H1 (cell line): Measurements from ENCODE around the gene MYO9A. TPM values are rescaled to one million over a fixed set of nuclear protein-coding genes. Genes with fewer than 3 reads are reported as not detected.

Experiments used
- CTCF ChIA-PET: fragments of 300-600 bp; sonication (Branson Sonifier 250); formaldehyde crosslinking; loops from one replicate; lab custom pipeline; 2021; ENCODE audit not compliant: partially characterized antibody; lab: Charles Lee
- POLR2A ChIA-PET: fragments of 300-600 bp; sonication (Branson Sonifier 250); formaldehyde crosslinking; loops from one replicate; lab custom pipeline; 2021; ENCODE audit warnings: inconsistent platforms; ENCODE audit not compliant: partially characterized antibody; lab: Charles Lee
- DNase-seq, 2 experiments: peaks; one replicate each; pipeline versions ENCODE4 v3.0.0 to v3.0.0-alpha.2; 2010 to 2022; ENCODE audit warnings: low spot score in 2 of 2, low read depth in 1 of 2, mixed read lengths in 1 of 2
- FAIRE-seq: peaks from 2 replicates; lab custom pipeline; 2011; peaks lifted over from hg19 to GRCh38; lab: Jason Lieb, UNC
- H2AFZ ChIP-seq: 2 replicates; pipeline ENCODE4 v1.8.1; 2012; ENCODE audit warnings: low read length, inconsistent platforms
- H2AK5ac ChIP-seq: 2 replicates; pipeline ENCODE4 v1.6.1; 2013; ENCODE audit warnings: low read depth, low read length
- H2BK120ac ChIP-seq: replicated peaks from 2 replicates; pipeline ENCODE3; 2013; ENCODE audit warnings: low read depth, low read length, inconsistent platforms
- H2BK12ac ChIP-seq: 2 replicates; pipeline ENCODE4 v1.6.1; 2013; ENCODE audit warnings: low read depth, low read length
- H2BK15ac ChIP-seq: 2 replicates; pipeline ENCODE4 v1.6.1; 2013; ENCODE audit warnings: low read length
- H2BK20ac ChIP-seq: 2 replicates; pipeline ENCODE4 v1.6.1; 2013; ENCODE audit warnings: low read length
- H2BK5ac ChIP-seq: 2 replicates; pipeline ENCODE4 v1.6.1; 2013; ENCODE audit warnings: low read depth, low read length
- H3K14ac ChIP-seq: 2 replicates; pipeline ENCODE4 v1.6.1; 2013; ENCODE audit warnings: inconsistent platforms; ENCODE audit not compliant: insufficient read length
- H3K18ac ChIP-seq: 2 replicates; pipeline ENCODE4 v1.6.1; 2013; ENCODE audit warnings: low read length; ENCODE audit errors: extremely low read depth
- H3K23ac ChIP-seq: 2 replicates; pipeline ENCODE4 v1.6.1; 2013; ENCODE audit warnings: inconsistent platforms; ENCODE audit not compliant: insufficient read length
- H3K23me2 ChIP-seq: 2 replicates; pipeline ENCODE4 v1.6.1; 2013; ENCODE audit warnings: low read depth, low read length
- H3K27ac ChIP-seq: 2 replicates; pipeline ENCODE4 v1.6.1; 2011; ENCODE audit warnings: low read depth, low read length, inconsistent platforms
- H3K27me3 ChIP-seq, 4 experiments: replicated peaks in 1 of 4; 1 replicate in 1 of 4; 2 replicates in 3 of 4; pipeline versions ENCODE4 v1.6.1 to v1.8.1; 2011 to 2013; ENCODE audit warnings: low read length in 3 of 4, mild to moderate bottlenecking in 3 of 4, inconsistent platforms in 2 of 4, mixed read lengths in 2 of 4, moderate library complexity in 1 of 4; ENCODE audit not compliant: control insufficient read depth in 3 of 4, insufficient read depth in 3 of 4; ENCODE audit errors: extremely low read depth in 1 of 4
- H3K36me3 ChIP-seq, 4 experiments: 2 replicates each; pipeline versions ENCODE4 v1.6.1 to v1.8.1; 2011 to 2013; ENCODE audit warnings: mild to moderate bottlenecking in 4 of 4, low read length in 3 of 4, moderate library complexity in 2 of 4, control low read depth in 1 of 4, inconsistent platforms in 1 of 4; ENCODE audit not compliant: insufficient read depth in 4 of 4, control insufficient read depth in 2 of 4
- H3K4ac ChIP-seq: replicated peaks from 2 replicates; pipeline ENCODE3; 2013; ENCODE audit warnings: low read length, low read depth, mixed read lengths, inconsistent platforms; ENCODE audit not compliant: insufficient read length
- H3K4me1 ChIP-seq, 4 experiments: replicated peaks in 1 of 4; 1 replicate in 1 of 4; 2 replicates in 3 of 4; pipeline versions ENCODE4 v1.6.1 to v1.8.1; 2011 to 2013; ENCODE audit warnings: low read length in 3 of 4, inconsistent platforms in 2 of 4, mixed read lengths in 1 of 4; ENCODE audit not compliant: insufficient read depth in 4 of 4, control insufficient read depth in 3 of 4
- H3K4me2 ChIP-seq, 2 experiments: 2 replicates each; pipeline versions ENCODE4 v1.6.1 to v1.8.1; 2011 to 2013; ENCODE audit warnings: low read depth in 2 of 2, low read length in 2 of 2, control low read depth in 1 of 2, inconsistent platforms in 1 of 2, mild to moderate bottlenecking in 1 of 2; ENCODE audit not compliant: insufficient read depth in 1 of 2
- H3K4me3 ChIP-seq, 4 experiments: fragments of 200-600, 300-600 bp in 1 of 4; sonication (generic), shearing (Covaris generic), sonication (Bioruptor Twin) in 1 of 4; 2 replicates each; pipeline versions ENCODE4 v1.5.1 to v1.8.1; 2011 to 2016; ENCODE audit warnings: low read length in 4 of 4, low read depth in 3 of 4, control low read depth in 2 of 4, inconsistent platforms in 2 of 4, mild to moderate bottlenecking in 2 of 4, mixed read lengths in 1 of 4, moderate library complexity in 1 of 4; ENCODE audit not compliant: insufficient read depth in 2 of 4; ENCODE audit errors: extremely low read depth in 1 of 4
- H3K56ac ChIP-seq: replicated peaks from 2 replicates; pipeline ENCODE3; 2013; ENCODE audit warnings: low read depth, mild to moderate bottlenecking, mixed read lengths, low read length, inconsistent platforms; ENCODE audit not compliant: insufficient read length
- H3K79me1 ChIP-seq: 2 replicates; pipeline ENCODE4 v1.6.1; 2013; ENCODE audit warnings: low read depth, low read length, control low read depth
- H3K79me2 ChIP-seq, 2 experiments: 2 replicates each; pipeline versions ENCODE4 v1.6.1 to v1.8.1; 2012 to 2013; ENCODE audit warnings: low read length in 2 of 2, mild to moderate bottlenecking in 2 of 2, inconsistent platforms in 1 of 2; ENCODE audit not compliant: insufficient read depth in 2 of 2, control insufficient read depth in 1 of 2
- H3K9ac ChIP-seq, 4 experiments: replicated peaks in 1 of 4; 1 replicate in 1 of 4; 2 replicates in 3 of 4; pipeline versions ENCODE4 v1.6.1 to v1.8.1; 2011 to 2013; ENCODE audit warnings: low read depth in 3 of 4, low read length in 3 of 4, control low read depth in 2 of 4, mild to moderate bottlenecking in 2 of 4, moderate library complexity in 2 of 4, inconsistent platforms in 1 of 4; ENCODE audit errors: extremely low read depth in 1 of 4
- H3K9me3 ChIP-seq, 2 experiments: 2 replicates each; pipeline versions ENCODE4 v1.6.1 to v1.8.1; 2012 to 2013; ENCODE audit warnings: mild to moderate bottlenecking in 2 of 2, moderate library complexity in 2 of 2, control low read depth in 1 of 2, inconsistent platforms in 1 of 2, low read depth in 1 of 2, low read length in 1 of 2, mixed read lengths in 1 of 2; ENCODE audit not compliant: insufficient read depth in 2 of 2
- H4K20me1 ChIP-seq, 2 experiments: replicated peaks in 1 of 2; 2 replicates each; pipeline versions ENCODE3 to v1.8.1; 2011 to 2013; ENCODE audit warnings: inconsistent platforms in 2 of 2, low read length in 2 of 2, mild to moderate bottlenecking in 1 of 2; ENCODE audit not compliant: insufficient read depth in 2 of 2, control insufficient read depth in 1 of 2
- H4K5ac ChIP-seq: 2 replicates; pipeline ENCODE4 v1.6.1; 2013; ENCODE audit warnings: low read length, low read depth, mixed read lengths, inconsistent platforms; ENCODE audit not compliant: insufficient read length
- H4K8ac ChIP-seq: 2 replicates; pipeline ENCODE4 v1.8.0; 2013; ENCODE audit warnings: mild to moderate bottlenecking, moderate library complexity, low read length, inconsistent platforms; ENCODE audit not compliant: insufficient read depth; ENCODE audit errors: extremely low read depth
- H4K91ac ChIP-seq: replicated peaks from 2 replicates; pipeline ENCODE3; 2013; ENCODE audit warnings: low read length, mixed read lengths, inconsistent platforms; ENCODE audit not compliant: insufficient read length
- BACH1 ChIP-seq: IDR thresholded peaks from 2 replicates; pipeline ENCODE4 v1.6.1; 2012; ENCODE audit warnings: low read length, improper control_type of control experiment
- CHD1 ChIP-seq: IDR thresholded peaks from 2 replicates; pipeline ENCODE4 v1.6.1; 2012; ENCODE audit warnings: low read depth, low read length, improper control_type of control experiment
- EP300 ChIP-seq, 2 experiments: IDR thresholded peaks; 1 replicate in 1 of 2; 2 replicates in 1 of 2; pipeline ENCODE4 v1.6.1; 2011 to 2012; ENCODE audit warnings: low read depth in 2 of 2, low read length in 2 of 2, mild to moderate bottlenecking in 2 of 2, borderline replicate concordance in 1 of 2, inconsistent platforms in 1 of 2, moderate library complexity in 1 of 2
- MAFK ChIP-seq: IDR thresholded peaks from 2 replicates; pipeline ENCODE4 v1.6.1; 2012; ENCODE audit warnings: low read depth, mild to moderate bottlenecking, improper control_type of control experiment, low read length
- TBP ChIP-seq: IDR thresholded peaks from 2 replicates; pipeline ENCODE4 v1.6.1; 2011; ENCODE audit warnings: low read depth, low read length, improper control_type of control experiment
- WGBS, 2 experiments: shearing (Covaris generic) in 1 of 2; methylation state at CpG; one replicate each; pipeline versions ENCODE4 v1.1.6 to v1.1.7; 2013 to 2015; ENCODE audit warnings: low lambda C conversion rate in 2 of 2, mixed read lengths in 2 of 2, inconsistent platforms in 1 of 2, low coverage in 1 of 2, missing lambda C conversion rate in 1 of 2; ENCODE audit not compliant: insufficient replicate concordance in 2 of 2, insufficient coverage in 1 of 2, insufficient read length in 1 of 2; ENCODE audit errors: extremely low coverage in 1 of 2, missing lambda C conversion rate in 1 of 2; 5-methylcytosine and 5-hydroxymethylcytosine counted together
- polyA plus RNA-seq, 7 experiments: library from polyadenylated mRNA; depleted of rRNA in 3 of 7; stranded (reverse) in 5 of 7; unstranded in 2 of 7; fragments of >200 nt in 5 of 7; fragments of 200-250 nt in 2 of 7; gene quantifications; 1 replicate in 5 of 7; 2 replicates in 1 of 7; 4 replicates in 1 of 7; pipeline versions ENCODE4 v1.2.1 to v1.2.3, GENCODE V29; 2011 to 2013; ENCODE audit warnings: missing spikeins in 2 of 7, mixed read lengths in 2 of 7
- total RNA-seq: library from RNA; stranded (reverse); fragmentation: NEBNext Ultra II Directional; extraction: Animal tissue kit (Norgen Biotek cat#: 25700); gene quantifications from 2 replicates; pipeline ENCODE4 v1.2.1, GENCODE V29; 2021

Gene MYO9A
- total and polyA plus RNA-seq, 2 of the 8 experiments (the other 6 are each of a cell fraction or from before 2014, with no cell fraction given), result 3.9 to 26.0 TPM

DNA sequence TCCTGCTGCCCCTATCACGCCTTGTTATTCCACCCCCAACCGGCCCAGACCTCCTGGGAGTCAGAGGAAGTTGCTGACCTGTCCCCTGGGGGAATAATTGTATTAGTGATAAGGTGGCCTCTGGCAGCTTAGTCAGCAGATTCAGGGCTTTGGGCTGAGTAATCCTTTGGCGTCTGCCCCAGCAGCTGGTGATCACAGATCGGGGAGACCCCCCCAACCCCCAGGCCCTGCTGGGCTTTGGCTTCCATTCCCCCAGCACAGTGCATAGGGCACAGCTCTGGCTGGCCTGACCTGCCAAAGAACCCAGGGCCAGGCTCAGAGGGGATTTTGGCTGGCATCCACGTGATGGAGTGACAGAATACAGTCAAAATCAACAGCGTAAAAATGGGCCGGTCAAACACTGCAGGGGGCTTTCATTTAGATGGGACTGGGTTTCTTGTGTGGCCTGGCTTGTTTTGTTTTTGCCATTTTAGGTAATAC lies 311.5 kb downstream of the MYO9A start:
- H2AK5ac ChIP-seq, result no peak overlapping the region; the same call in 1 of the 2 replicates
- no peak overlapping the region for H4K5ac ChIP-seq
- no peak overlapping the region for H2BK120ac ChIP-seq
- peak overlapping the region; percentile 41 for H4K91ac ChIP-seq
- WGBS, 2 experiments, result 31% methylated on average over 7 of the region's 7 CpGs; no CpG with 5 or more reads in 1 of the 2 experiments
- peak overlapping the region; percentile 93; the same call in 1 of the 2 replicates for H2BK5ac ChIP-seq
- TF ChIP-seq MAFK (peak; percentile 71; the same call in 1 of the 2 replicates), CHD1 (no peak), TBP (no peak), EP300 (IDR thresholded peaks at IDR 0.05; ENCODE audit: borderline replicate concordance in 1 of 2, low read depth in 2 of 2, low read length in 2 of 2) (no peak), BACH1 (peak; percentile 96)
- TF ChIP-seq, all 59 proteins: peak for 2
- Histone ChIP-seq H2BK12ac (peak overlapping the region; percentile 97; the same call in 1 of the 2 replicates), H3K23me2 (peaks cover 4% of the 10 kb centered on the region; the same call in 1 of the 2 replicates), H3K4me3 (peak overlapping the region in 1 of 4 experiments; percentile 51; a peak in 1 of 8 replicates), H2BK15ac (no peak overlapping the region), H4K20me1 (no peaks in the 10 kb centered on the region), H3K9me3 (no peaks in the 10 kb centered on the region), H3K4me1 (peaks cover 8 to 31% (median 22%) of the 10 kb centered on the region in 4 experiments), H3K18ac (peak overlapping the region; percentile 42), H3K36me3 (no peaks in the 10 kb centered on the region), H2AFZ (peak overlapping the region; percentile 82; the same call in 1 of the 2 replicates), H3K27me3 (no peaks in the 10 kb centered on the region), H3K23ac (no peak overlapping the region), H3K4ac (no peak overlapping the region), H3K56ac (no peak overlapping the region), H3K27ac (no peak overlapping the region), H3K4me2 (peak overlapping the region; percentile 59 to 63; a peak in 3 of 4 replicates), H3K14ac (no peak overlapping the region), H3K9ac (no peak overlapping the region), H2BK20ac (no peak overlapping the region), H4K8ac (no peak overlapping the region; the same call in 1 of the 2 replicates), H3K79me2 (no peaks in the 10 kb centered on the region), H3K79me1 (no peaks in the 10 kb centered on the region)
- POLR2A ChIA-PET, result interaction anchor here (0.9 kb wide), 1 partner anchor 41 kb away, joined by 3 read pairs; no protein-coding TSS in a partner anchor
- DNase-seq (peak in 1 of 2 experiments; percentile 53), FAIRE-seq (no peak)
- CTCF ChIA-PET, result interaction anchor here (0.7 to 2.2 kb wide), 7 partner anchors 19 to 350 kb away, joined by 3 to 5 read pairs (median 4); partner anchors contain the start of gene SENP8
